HCT116 (cell line): ENCODE results near the gene CFAP57. TPM values are rescaled to one million over a fixed set of nuclear protein-coding genes. Genes with fewer than 3 reads are reported as not detected.

ENCODE experiments used
- ATAC-seq: fragments of 200-7000 bp; cut with Tn5 transposase; 2 replicates; pipeline ENCODE4 v1.9.1; 2020; ENCODE audit warnings: mild to moderate bottlenecking, moderate library complexity
- BruUV-seq: library from RNA; stranded (reverse); fragments of 400-500 nt; replicated peaks from 2 replicates; lab custom pipeline; 2021; lab: Mats Ljungman, UMichigan
- CTCF ChIA-PET: fragments of 300-600 bp; sonication (Branson Sonifier 250); formaldehyde crosslinking; loops from one replicate; lab custom pipeline; 2021; ENCODE audit warnings: antibody characterized with exemption; lab: Charles Lee
- POLR2A ChIA-PET: fragments of 300-600, 350-600 bp; sonication (Branson Sonifier 250); formaldehyde crosslinking; loops from one replicate; lab custom pipeline; 2021; ENCODE audit warnings: antibody characterized with exemption; lab: Charles Lee
- RAD21 ChIA-PET, 2 experiments: fragments of 300-600 bp; sonication (Branson Sonifier 250); formaldehyde crosslinking; loops; one replicate each; lab custom pipeline; 2023; ENCODE audit warnings: low total read pairs in 2 of 2; ENCODE audit not compliant: uncharacterized antibody in 2 of 2, unreplicated experiment in 2 of 2, low non-redundant PET in 1 of 2; lab: Charles Lee
- DNase-seq: peaks from one replicate; pipeline ENCODE4 v3.0.0-alpha.2; 2010; ENCODE audit warnings: low read depth, low spot score
- H2AFZ ChIP-seq: fragments of 200-600 bp; shearing (Covaris generic), sonication (generic); 2 replicates; pipeline ENCODE4 v1.6.1; 2017; ENCODE audit warnings: low read depth, mixed run types, mixed read lengths, antibody characterized with exemption, low read length; ENCODE audit not compliant: poor library complexity, severe bottlenecking
- H3K27ac ChIP-seq: 2 replicates; pipeline ENCODE4 v1.5.1; 2012; ENCODE audit warnings: low read depth, low read length
- H3K27me3 ChIP-seq: fragments of 200-600 bp; sonication (generic); 2 replicates; pipeline ENCODE4 v1.6.1; 2016; ENCODE audit warnings: mixed run types, low read length, mixed read lengths; ENCODE audit not compliant: insufficient read depth
- H3K36me3 ChIP-seq, 2 experiments: fragments of 200-500 bp in 1 of 2; fragments of 200-600 bp in 1 of 2; sonication (Bioruptor generic) in 1 of 2; sonication (generic) in 1 of 2; 2 replicates each; pipeline versions ENCODE4 v1.5.1 to v1.6.1; 2014 to 2016; ENCODE audit warnings: low read length in 2 of 2, inconsistent platforms in 1 of 2, mixed read lengths in 1 of 2, mixed run types in 1 of 2; ENCODE audit not compliant: insufficient read depth in 2 of 2, control insufficient read depth in 1 of 2
- H3K4me1 ChIP-seq, 2 experiments: fragments of 200-600 bp in 1 of 2; sonication (generic) in 1 of 2; 2 replicates each; pipeline versions ENCODE4 v1.5.1 to v1.6.1; 2012 to 2017; ENCODE audit warnings: low read length in 2 of 2, inconsistent platforms in 1 of 2, mild to moderate bottlenecking in 1 of 2, mixed read lengths in 1 of 2, mixed run types in 1 of 2, moderate library complexity in 1 of 2; ENCODE audit not compliant: insufficient read depth in 2 of 2, control insufficient read depth in 1 of 2
- H3K4me2 ChIP-seq: fragments of 200-600 bp; sonication (generic); 2 replicates; pipeline ENCODE4 v1.6.1; 2017; ENCODE audit warnings: mixed run types, low read length, mixed read lengths
- H3K4me3 ChIP-seq, 2 experiments: fragments of 200-600 bp in 1 of 2; sonication (generic) in 1 of 2; replicated peaks in 1 of 2; 2 replicates each; pipeline ENCODE4 v1.5.1; 2011 to 2016; ENCODE audit warnings: low read length in 2 of 2, control low read depth in 1 of 2, low read depth in 1 of 2, mild to moderate bottlenecking in 1 of 2, mixed read lengths in 1 of 2, mixed run types in 1 of 2
- H3K79me2 ChIP-seq: fragments of 200-600 bp; sonication (generic); 2 replicates; pipeline ENCODE4 v1.6.1; 2017; ENCODE audit warnings: mild to moderate bottlenecking, mixed run types, low read length, moderate library complexity, mixed read lengths; ENCODE audit not compliant: insufficient read depth
- H3K9ac ChIP-seq: fragments of 200-600 bp; sonication (generic); 2 replicates; pipeline ENCODE4 v1.6.1; 2016; ENCODE audit warnings: low read length, mixed read lengths
- H3K9me2 ChIP-seq: fragments of 200-600 bp; sonication (generic), shearing (Covaris generic); 2 replicates; pipeline ENCODE4 v1.6.1; 2017; ENCODE audit warnings: mixed run types, mild to moderate bottlenecking, moderate library complexity; ENCODE audit not compliant: insufficient read depth
- H3K9me3 ChIP-seq, 2 experiments: fragments of 200-500 bp in 1 of 2; fragments of 200-600 bp in 1 of 2; sonication (Bioruptor generic) in 1 of 2; sonication (generic) in 1 of 2; 2 replicates each; pipeline ENCODE4 v1.6.1; 2014 to 2017; ENCODE audit warnings: low read length in 2 of 2, mixed read lengths in 2 of 2, inconsistent platforms in 1 of 2, low read depth in 1 of 2, mild to moderate bottlenecking in 1 of 2, mixed run types in 1 of 2, moderate library complexity in 1 of 2; ENCODE audit not compliant: control insufficient read depth in 1 of 2, insufficient read depth in 1 of 2
- H4K20me1 ChIP-seq: fragments of 200-600 bp; sonication (generic), shearing (Covaris generic); 2 replicates; pipeline ENCODE4 v1.6.1; 2017; ENCODE audit warnings: mixed run types, mild to moderate bottlenecking, moderate library complexity; ENCODE audit not compliant: insufficient read depth
- ATF3 ChIP-seq: IDR thresholded peaks from 2 replicates; pipeline ENCODE4 v1.6.1; 2012
- CBX3 ChIP-seq: IDR thresholded peaks from 2 replicates; pipeline ENCODE4 v1.6.1; 2012; ENCODE audit warnings: low read depth
- CEBPB ChIP-seq: IDR thresholded peaks from 2 replicates; pipeline ENCODE4 v1.6.1; 2012; ENCODE audit warnings: low read depth
- CTCF ChIP-seq, 3 experiments: fragments of 200-600 bp in 1 of 3; sonication (generic) in 1 of 3; IDR thresholded peaks in 2 of 3; conservative IDR thresholded peaks in 1 of 3; 2 replicates each; pipeline ENCODE4 v1.5.1; 2012 to 2017; ENCODE audit warnings: low read depth in 2 of 3, low read length in 2 of 3, antibody characterized with exemption in 1 of 3, borderline replicate concordance in 1 of 3, control low read depth in 1 of 3, mild to moderate bottlenecking in 1 of 3, mixed read lengths in 1 of 3, mixed run types in 1 of 3, moderate library complexity in 1 of 3; ENCODE audit not compliant: insufficient read depth in 1 of 3
- EGR1 ChIP-seq: IDR thresholded peaks from 2 replicates; pipeline ENCODE4 v1.6.1; 2012; ENCODE audit warnings: low read depth
- ELF1 ChIP-seq: IDR thresholded peaks from 2 replicates; pipeline ENCODE4 v1.6.1; 2012; ENCODE audit warnings: low read depth, borderline replicate concordance
- EZH2 ChIP-seq: fragments of 200-600 bp; sonication (generic); IDR thresholded peaks from 2 replicates; pipeline ENCODE4 v1.6.1; 2017; ENCODE audit warnings: antibody characterized with exemption, mixed run types
- EZH2phosphoT487 ChIP-seq: fragments of 200-600 bp; IDR thresholded peaks from 2 replicates; pipeline ENCODE4 v1.6.1; 2018; ENCODE audit warnings: antibody characterized with exemption, borderline replicate concordance
- FOSL1 ChIP-seq: IDR thresholded peaks from 2 replicates; pipeline ENCODE4 v1.6.1; 2012; ENCODE audit warnings: low read depth
- JUND ChIP-seq: IDR thresholded peaks from 2 replicates; pipeline ENCODE4 v1.6.1; 2012
- MAX ChIP-seq: IDR thresholded peaks from 2 replicates; pipeline ENCODE4 v1.6.1; 2012
- POLR2A ChIP-seq: IDR thresholded peaks from 2 replicates; pipeline ENCODE4 v1.7.0; 2011; ENCODE audit warnings: borderline replicate concordance; ENCODE audit not compliant: insufficient read depth, insufficient read length; ENCODE audit errors: extremely low read depth
- SIN3A ChIP-seq: IDR thresholded peaks from 2 replicates; pipeline ENCODE4 v1.6.1; 2012; ENCODE audit warnings: low read depth
- SP1 ChIP-seq: IDR thresholded peaks from 2 replicates; pipeline ENCODE4 v1.6.1; 2012; ENCODE audit warnings: low read depth
- SRF ChIP-seq: IDR thresholded peaks from 2 replicates; pipeline ENCODE4 v1.6.1; 2012; ENCODE audit warnings: low read depth
- TCF7L2 ChIP-seq: IDR thresholded peaks from 2 replicates; pipeline ENCODE4 v1.7.0; 2011; ENCODE audit warnings: borderline replicate concordance, inconsistent platforms; ENCODE audit not compliant: insufficient read depth, insufficient read length; ENCODE audit errors: extremely low read depth
- YY1 ChIP-seq: IDR thresholded peaks from 2 replicates; pipeline ENCODE4 v1.6.1; 2011; ENCODE audit warnings: low read length, low read depth, moderate library complexity, mild to moderate bottlenecking; ENCODE audit not compliant: insufficient replicate concordance; ENCODE audit errors: extremely low read depth
- ZFX ChIP-seq: fragments of 450-650 bp; IDR thresholded peaks from 2 replicates; pipeline ENCODE4 v1.6.1; 2017
- ZNF274 ChIP-seq: fragments of 200-500 bp; sonication (Bioruptor generic); IDR thresholded peaks from 2 replicates; pipeline ENCODE4 v1.6.1; 2014; ENCODE audit warnings: mild to moderate bottlenecking, low read depth, low read length, inconsistent platforms
- intact Hi-C: fragments of 100-400 bp; cut with micrococcal nuclease; formaldehyde crosslinking; loops from 2 replicates; pipeline ENCODE4 v1.10.0; 2022
- total RNA-seq: library from RNA; stranded (reverse); gene quantifications from one replicate; pipeline ENCODE4 v1.2.1, GENCODE V29; 2021; ENCODE audit not compliant: unreplicated experiment

CFAP57 gene
- total RNA-seq, 1 experiment from 2014 or later = 0.49 TPM

- no peak for TF ChIP-seq CTCF (IDR thresholded peaks at IDR 0.05 in 2 of 3, conservative IDR thresholded peaks at IDR 0.05 in 1 of 3; ENCODE audit: borderline replicate concordance in 1 of 3, insufficient read depth in 1 of 3, low read depth in 2 of 3, low read length in 2 of 3)
- no peak for TF ChIP-seq EZH2
- no peak for TF ChIP-seq YY1
- no peak for TF ChIP-seq SRF
- no peak for TF ChIP-seq JUND
- no peak for TF ChIP-seq ATF3
- TF ChIP-seq ZFX = no peak
- TF ChIP-seq EGR1 = no peak
Measured at GRCh38 chr1:43221797-43222196, 49.7 kb downstream of the CFAP57 start (continued).

- DNase-seq (no peak), ATAC-seq (no peak)
- Histone ChIP-seq H4K20me1 (no peaks in the 10 kb centered on the region), H3K79me2 (no peaks in the 10 kb centered on the region), H3K9me3 (no peaks in the 10 kb centered on the region), H3K4me3 (no peak overlapping the region), H3K9me2 (no peaks in the 10 kb centered on the region), H2AFZ (no peak overlapping the region), H3K27me3 (no peaks in the 10 kb centered on the region), H3K36me3 (no peaks in the 10 kb centered on the region), H3K27ac (no peak overlapping the region), H3K9ac (no peak overlapping the region), H3K4me1 (peaks cover 0 to 15% of the 10 kb centered on the region in 2 experiments; a peak in 2 of 4 replicates), H3K4me2 (no peak overlapping the region)
- CTCF ChIA-PET = interaction anchor here (0.5 to 0.8 kb wide), 2 partner anchors 192 to 256 kb away, joined by 3 read pairs; no protein-coding TSS in a partner anchor
- POLR2A ChIA-PET = no interaction called here
- no TSS peak for BruUV-seq
- RAD21 ChIA-PET = no interaction called here
- intact Hi-C loops = loop anchor here (10.0 kb wide), 2 partner anchors 302 to 812 kb away; partner anchors contain the start of gene SLC6A9
- no peak for TF ChIP-seq SRF
- TF ChIP-seq FOSL1 = no peak
- no peak for TF ChIP-seq ELF1
- no peak for TF ChIP-seq TCF7L2
- no peak for TF ChIP-seq SIN3A
- TF ChIP-seq CBX3 = no peak
- no peak for TF ChIP-seq CEBPB
- no peak for TF ChIP-seq SP1
- TF ChIP-seq EZH2 = no peak
- TF ChIP-seq MAX = no peak
- TF ChIP-seq CTCF (IDR thresholded peaks at IDR 0.05 in 2 of 3, conservative IDR thresholded peaks at IDR 0.05 in 1 of 3; ENCODE audit: borderline replicate concordance in 1 of 3, insufficient read depth in 1 of 3, low read depth in 2 of 3, low read length in 2 of 3) = no peak
- no peak for TF ChIP-seq ATF3
- no peak for TF ChIP-seq POLR2A
- no peak for TF ChIP-seq EZH2phosphoT487
- no peak for TF ChIP-seq YY1
- TF ChIP-seq ZNF274 = no peak
Measured at GRCh38 chr1:43222879-43223278, 50.7 kb downstream of the CFAP57 start.
